Neural cell (in vitro differentiated cells): ENCODE data around the gene ISG20L2. TPM values are rescaled to one million over a fixed set of nuclear protein-coding genes. Genes with fewer than 3 reads are reported as not detected.

Source experiments
- H2AFZ ChIP-seq: fragments of 200-600, 300-800 bp; sonication (generic), shearing (Covaris generic); 2 replicates; pipeline ENCODE4 v1.6.0; 2014; ENCODE audit warnings: low read depth, mild to moderate bottlenecking, antibody characterized with exemption, low read length, moderate library complexity
- H3F3A ChIP-seq: fragments of 200-600 bp; shearing (Covaris generic); 2 replicates; pipeline ENCODE4 v1.6.1; 2016; ENCODE audit warnings: mild to moderate bottlenecking, moderate library complexity, mixed read lengths, antibody characterized with exemption, low read length; ENCODE audit not compliant: insufficient read depth, poor library complexity, severe bottlenecking
- H3K27ac ChIP-seq: fragments of 200-600, 300-800 bp; sonication (generic), shearing (Covaris generic); 2 replicates; pipeline ENCODE4 v1.5.1; 2014; ENCODE audit warnings: mild to moderate bottlenecking, low read length, moderate library complexity
- H3K27me3 ChIP-seq: fragments of 300-800, 200-600 bp; sonication (generic), shearing (Covaris generic); 2 replicates; pipeline ENCODE4 v1.6.0; 2014; ENCODE audit warnings: mild to moderate bottlenecking, low read depth, low read length, moderate library complexity; ENCODE audit not compliant: insufficient read depth
- H3K36me3 ChIP-seq: fragments of 300-800, 200-600 bp; sonication (generic), shearing (Covaris generic); 2 replicates; pipeline ENCODE4 v1.5.1; 2014; ENCODE audit warnings: mild to moderate bottlenecking, antibody characterized with exemption, low read length, moderate library complexity; ENCODE audit not compliant: insufficient read depth
- H3K4me2 ChIP-seq: fragments of 300-800, 200-600 bp; sonication (generic), shearing (Covaris generic); 2 replicates; pipeline ENCODE4 v1.6.0; 2014; ENCODE audit warnings: mild to moderate bottlenecking, low read length
- H3K4me3 ChIP-seq: fragments of 300-800, 200-600 bp; sonication (generic), shearing (Covaris generic); 2 replicates; pipeline ENCODE4 v1.5.1; 2014; ENCODE audit warnings: mild to moderate bottlenecking, low read length, moderate library complexity
- H3K79me2 ChIP-seq: fragments of 200-600 bp; shearing (Covaris generic); replicated peaks from 2 replicates; pipeline ENCODE4 v1.6.0; 2014; ENCODE audit warnings: mild to moderate bottlenecking, low read length, moderate library complexity; ENCODE audit not compliant: insufficient read depth
- H3K9ac ChIP-seq: fragments of 300-800, 200-600 bp; sonication (generic), shearing (Covaris generic); 2 replicates; pipeline ENCODE4 v1.6.1; 2016; ENCODE audit warnings: mild to moderate bottlenecking, low read length, mixed read lengths
- H3K9me2 ChIP-seq: fragments of 200-600 bp; shearing (Covaris generic); 2 replicates; pipeline ENCODE4 v1.6.1; 2016; ENCODE audit warnings: mild to moderate bottlenecking, low read length, mixed read lengths; ENCODE audit not compliant: insufficient read depth
- H3K9me3 ChIP-seq: fragments of 200-600, 300-800 bp; sonication (generic), shearing (Covaris generic); 2 replicates; pipeline ENCODE4 v1.6.1; 2016; ENCODE audit warnings: mild to moderate bottlenecking, mixed run types, low read length, moderate library complexity, mixed read lengths
- H4K20me1 ChIP-seq: fragments of 200-600 bp; shearing (Covaris generic); 2 replicates; pipeline ENCODE4 v1.6.1; 2016; ENCODE audit warnings: mild to moderate bottlenecking, mixed run types; ENCODE audit not compliant: insufficient read depth
- EP300 ChIP-seq: fragments of 450-650 bp; conservative IDR thresholded peaks from 2 replicates; pipeline ENCODE4 v1.6.1; 2014; ENCODE audit warnings: antibody characterized with exemption, mild to moderate bottlenecking, moderate library complexity; ENCODE audit not compliant: poor library complexity, severe bottlenecking
- EZH2 ChIP-seq: fragments of 200-600, 300-800 bp; shearing (Covaris generic), sonication (generic); IDR thresholded peaks from 2 replicates; pipeline ENCODE4 v1.6.1; 2014; ENCODE audit warnings: antibody characterized with exemption, low read length, borderline replicate concordance, mild to moderate bottlenecking; ENCODE audit not compliant: insufficient read depth, poor library complexity, severe bottlenecking
- MXI1 ChIP-seq: fragments of 450-650 bp; conservative IDR thresholded peaks from 2 replicates; pipeline ENCODE4 v1.6.1; 2014; ENCODE audit warnings: antibody characterized with exemption, mild to moderate bottlenecking; ENCODE audit not compliant: poor library complexity, severe bottlenecking
- POLR2AphosphoS5 ChIP-seq: IDR thresholded peaks from 2 replicates; pipeline ENCODE4 v1.6.1; 2012
- RAD21 ChIP-seq: fragments of 450-650 bp; conservative IDR thresholded peaks from 2 replicates; pipeline ENCODE4 v1.6.1; 2014; ENCODE audit warnings: antibody characterized with exemption, mild to moderate bottlenecking, moderate library complexity
- SMC3 ChIP-seq: fragments of 450-650 bp; conservative IDR thresholded peaks from 2 replicates; pipeline ENCODE4 v1.6.1; 2014; ENCODE audit warnings: antibody characterized with exemption, mild to moderate bottlenecking, moderate library complexity; ENCODE audit not compliant: poor library complexity
- TAF1 ChIP-seq: IDR thresholded peaks from 2 replicates; pipeline ENCODE4 v1.6.1; 2012; ENCODE audit warnings: low read depth
- polyA plus RNA-seq: library from polyadenylated mRNA; depleted of rRNA; stranded (reverse); fragments of >200 nt; gene quantifications from 2 replicates; pipeline ENCODE4 v1.2.3, GENCODE V29; 2014
- TF ChIP-seq, protein P1 (sequence below): IDR thresholded peaks from 2 replicates; pipeline ENCODE4 v1.6.1; 2012; ENCODE audit warnings: borderline replicate concordance
- TF ChIP-seq, protein P2 (sequence below): fragments of 450-650 bp; IDR thresholded peaks from 2 replicates; pipeline ENCODE4 v1.5.1; 2014; ENCODE audit warnings: antibody characterized with exemption, mild to moderate bottlenecking, moderate library complexity; ENCODE audit not compliant: poor library complexity, severe bottlenecking

ISG20L2 gene
- polyA plus RNA-seq, 1 donor from 2014 or later: 8.5 TPM

DNA sequence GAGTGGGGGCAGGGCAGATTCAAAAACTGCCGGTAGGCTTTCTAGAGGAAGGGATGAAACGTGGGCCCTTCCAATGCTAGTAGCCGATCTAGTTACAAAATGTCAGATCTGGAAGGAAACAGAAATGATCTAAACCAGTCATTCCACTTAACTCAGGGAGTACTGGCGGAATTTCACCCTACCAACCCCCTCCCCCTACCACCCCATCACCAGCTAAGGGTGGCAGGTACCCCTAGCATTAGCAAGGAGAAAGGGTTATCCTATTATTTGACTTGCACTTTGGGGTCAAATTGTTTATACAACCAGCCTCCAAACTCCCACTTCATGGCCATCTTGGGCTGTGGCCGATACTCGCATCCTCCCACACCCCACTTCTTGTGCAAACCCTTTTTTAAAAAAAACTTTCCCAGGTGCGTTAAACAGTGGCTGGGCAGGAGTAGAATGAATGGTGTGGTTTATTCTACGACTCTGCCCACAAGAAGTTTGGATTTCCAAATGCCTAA, 13.0 kb upstream of the ISG20L2 start:
- Histone ChIP-seq H3K9me2 (no peaks in the 10 kb centered on the region), H3K4me2 (peak overlapping the region; percentile 67), H3K36me3 (no peaks in the 10 kb centered on the region), H3F3A (no peaks in the 10 kb centered on the region), H3K9ac (peak overlapping the region; percentile 59), H3K4me3 (peak overlapping the region; percentile 77), H3K9me3 (no peaks in the 10 kb centered on the region), H3K27me3 (no peaks in the 10 kb centered on the region), H3K79me2 (peaks cover 16% of the 10 kb centered on the region), H3K27ac (peak overlapping the region; percentile 88), H4K20me1 (no peaks in the 10 kb centered on the region), H2AFZ (peak overlapping the region; percentile 30)
- TF ChIP-seq RAD21: no peak
- TF ChIP-seq, protein P1, sequence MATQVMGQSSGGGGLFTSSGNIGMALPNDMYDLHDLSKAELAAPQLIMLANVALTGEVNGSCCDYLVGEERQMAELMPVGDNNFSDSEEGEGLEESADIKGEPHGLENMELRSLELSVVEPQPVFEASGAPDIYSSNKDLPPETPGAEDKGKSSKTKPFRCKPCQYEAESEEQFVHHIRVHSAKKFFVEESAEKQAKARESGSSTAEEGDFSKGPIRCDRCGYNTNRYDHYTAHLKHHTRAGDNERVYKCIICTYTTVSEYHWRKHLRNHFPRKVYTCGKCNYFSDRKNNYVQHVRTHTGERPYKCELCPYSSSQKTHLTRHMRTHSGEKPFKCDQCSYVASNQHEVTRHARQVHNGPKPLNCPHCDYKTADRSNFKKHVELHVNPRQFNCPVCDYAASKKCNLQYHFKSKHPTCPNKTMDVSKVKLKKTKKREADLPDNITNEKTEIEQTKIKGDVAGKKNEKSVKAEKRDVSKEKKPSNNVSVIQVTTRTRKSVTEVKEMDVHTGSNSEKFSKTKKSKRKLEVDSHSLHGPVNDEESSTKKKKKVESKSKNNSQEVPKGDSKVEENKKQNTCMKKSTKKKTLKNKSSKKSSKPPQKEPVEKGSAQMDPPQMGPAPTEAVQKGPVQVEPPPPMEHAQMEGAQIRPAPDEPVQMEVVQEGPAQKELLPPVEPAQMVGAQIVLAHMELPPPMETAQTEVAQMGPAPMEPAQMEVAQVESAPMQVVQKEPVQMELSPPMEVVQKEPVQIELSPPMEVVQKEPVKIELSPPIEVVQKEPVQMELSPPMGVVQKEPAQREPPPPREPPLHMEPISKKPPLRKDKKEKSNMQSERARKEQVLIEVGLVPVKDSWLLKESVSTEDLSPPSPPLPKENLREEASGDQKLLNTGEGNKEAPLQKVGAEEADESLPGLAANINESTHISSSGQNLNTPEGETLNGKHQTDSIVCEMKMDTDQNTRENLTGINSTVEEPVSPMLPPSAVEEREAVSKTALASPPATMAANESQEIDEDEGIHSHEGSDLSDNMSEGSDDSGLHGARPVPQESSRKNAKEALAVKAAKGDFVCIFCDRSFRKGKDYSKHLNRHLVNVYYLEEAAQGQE: no peak
- TF ChIP-seq EZH2: no peak
- TF ChIP-seq TAF1: no peak
- TF ChIP-seq, protein P2, sequence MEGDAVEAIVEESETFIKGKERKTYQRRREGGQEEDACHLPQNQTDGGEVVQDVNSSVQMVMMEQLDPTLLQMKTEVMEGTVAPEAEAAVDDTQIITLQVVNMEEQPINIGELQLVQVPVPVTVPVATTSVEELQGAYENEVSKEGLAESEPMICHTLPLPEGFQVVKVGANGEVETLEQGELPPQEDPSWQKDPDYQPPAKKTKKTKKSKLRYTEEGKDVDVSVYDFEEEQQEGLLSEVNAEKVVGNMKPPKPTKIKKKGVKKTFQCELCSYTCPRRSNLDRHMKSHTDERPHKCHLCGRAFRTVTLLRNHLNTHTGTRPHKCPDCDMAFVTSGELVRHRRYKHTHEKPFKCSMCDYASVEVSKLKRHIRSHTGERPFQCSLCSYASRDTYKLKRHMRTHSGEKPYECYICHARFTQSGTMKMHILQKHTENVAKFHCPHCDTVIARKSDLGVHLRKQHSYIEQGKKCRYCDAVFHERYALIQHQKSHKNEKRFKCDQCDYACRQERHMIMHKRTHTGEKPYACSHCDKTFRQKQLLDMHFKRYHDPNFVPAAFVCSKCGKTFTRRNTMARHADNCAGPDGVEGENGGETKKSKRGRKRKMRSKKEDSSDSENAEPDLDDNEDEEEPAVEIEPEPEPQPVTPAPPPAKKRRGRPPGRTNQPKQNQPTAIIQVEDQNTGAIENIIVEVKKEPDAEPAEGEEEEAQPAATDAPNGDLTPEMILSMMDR: no peak
- TF ChIP-seq POLR2AphosphoS5: no peak
- TF ChIP-seq EP300: no peak
- TF ChIP-seq MXI1: no peak

DNA sequence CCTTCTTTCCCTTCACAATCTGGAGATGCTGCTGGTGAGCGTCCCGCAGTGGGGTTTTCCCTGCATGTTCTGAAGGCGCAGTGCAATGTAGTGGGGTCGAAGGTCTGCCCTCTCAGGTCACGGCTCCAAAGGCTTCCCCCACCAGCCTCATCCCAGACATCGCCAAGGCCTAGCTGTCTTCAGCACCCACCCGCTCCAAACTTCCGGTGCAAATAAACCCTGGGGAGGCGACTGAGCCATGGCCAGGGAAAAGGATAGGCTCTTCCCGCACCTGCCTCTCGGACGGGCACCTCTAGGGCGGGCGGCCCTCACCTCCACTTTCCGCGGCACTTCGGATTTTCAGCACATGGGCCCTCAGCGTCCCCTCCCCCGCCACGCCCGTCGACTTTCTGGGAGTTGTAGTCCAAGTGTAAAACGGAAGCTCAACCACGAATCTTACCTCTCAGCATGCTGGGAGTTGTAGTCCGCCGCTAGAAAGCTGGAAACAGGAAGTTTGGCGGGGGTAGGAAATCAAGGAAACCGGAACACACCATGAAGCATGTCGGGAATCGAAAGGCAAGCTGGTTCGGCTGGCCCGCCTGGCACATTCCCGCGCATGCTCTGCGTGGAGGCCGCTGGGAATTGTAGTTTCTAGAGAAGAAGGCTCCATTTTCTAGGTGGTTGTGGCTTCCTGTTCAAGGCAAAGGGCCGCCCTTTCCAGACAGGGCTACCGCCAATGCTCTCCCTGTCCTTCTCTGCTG, 12.3 kb upstream of the ISG20L2 start, which contains the start of gene MRPL24:
Gene MRPL24 (minus strand): TSS at position 348 of the 740 bp plus-strand sequence. CDS start 2,384 bp downstream, outside the sequence.
- no peaks in the 10 kb centered on the region for H3K9me3 ChIP-seq
- no peaks in the 10 kb centered on the region for H3F3A ChIP-seq
- peaks cover 10% of the 10 kb centered on the region for H3K79me2 ChIP-seq
- H3K9me2 ChIP-seq: no peaks in the 10 kb centered on the region
- peak; percentile 57 for TF ChIP-seq SMC3
- TF ChIP-seq TAF1: no peak
- peak; percentile 70 for TF ChIP-seq POLR2AphosphoS5
- TF ChIP-seq EZH2: no peak
- peak; percentile 52 for TF ChIP-seq EP300
- TF ChIP-seq RAD21: peak; percentile 35
- TF ChIP-seq, protein P1: no peak
- TF ChIP-seq, protein P2: peak; percentile 39
- TF ChIP-seq MXI1: peak; percentile 99
- H3K4me3 ChIP-seq: peak within 1 kb of the TSS; percentile 77
- peak within 1 kb of the TSS; percentile 61 for H2AFZ ChIP-seq
- H3K27me3 ChIP-seq: no peaks in the 10 kb centered on the region
- H3K36me3 ChIP-seq: no peaks in the 10 kb centered on the region
- H4K20me1 ChIP-seq: no peaks in the 10 kb centered on the region
- H3K4me2 ChIP-seq: peak within 1 kb of the TSS; percentile 74
- H3K27ac ChIP-seq: peak within 1 kb of the TSS; percentile 88
- peak within 1 kb of the TSS; percentile 73 for H3K9ac ChIP-seq
